ENCODE results near the gene NRG3.

The NRG3 gene

GRCh38 chr10:83023662-83024061, 1148.7 kb downstream of the NRG3 start:
- DNase-seq (ENCODE audit: low read depth in 1 of 2, low spot score in 1 of 2): no peak

More at GRCh38 chr10:83023662-83024061, 1148.7 kb downstream of the NRG3 start:
- TF ChIP-seq CTCF (IDR thresholded peaks at IDR 0.05; ENCODE audit: insufficient read depth, low read length) (no peak), POLR2AphosphoS5 (IDR thresholded peaks at IDR 0.05; ENCODE audit: low read depth) (no peak), GABPA (IDR thresholded peaks at IDR 0.05; ENCODE audit: low read depth) (no peak), SPI1 (IDR thresholded peaks at IDR 0.05; ENCODE audit: borderline replicate concordance, low read depth) (no peak), REST (IDR thresholded peaks at IDR 0.05; ENCODE audit: insufficient replicate concordance, low read depth) (no peak)
- H3K27ac ChIP-seq (replicated peaks): no peak overlapping the region
- no peak overlapping the region for H3K4me3 ChIP-seq (replicated peaks; ENCODE audit: insufficient read depth, low read length)
- H3K27me3 ChIP-seq (ENCODE audit: insufficient read depth, poor library complexity, severe bottlenecking): no peaks in the 10 kb centered on the region
